ENCODE results near the gene PPM1D. TPM values are rescaled to one million over a fixed set of nuclear protein-coding genes. Genes with fewer than 3 reads are reported as not detected.
"Not testable (repeated sequence)": the region's sequence is repeated elsewhere in the genome, so short reads cannot be mapped to it uniquely, and the experiment has no call there.

The PPM1D gene
- total RNA-seq, 1 donor = 15.6 TPM

GRCh38 chr17:60585887-60586286 is 14.1 kb upstream of the PPM1D start:
- H3K27me3 ChIP-seq (ENCODE audit: insufficient read depth, low read length) = peaks cover 2% of the 10 kb centered on the region
- no peaks in the 10 kb centered on the region for H4K20me1 ChIP-seq (ENCODE audit: insufficient read depth, low read length)
- H3K27ac ChIP-seq (ENCODE audit: low read depth, low read length) = no peak overlapping the region
- no peak for DNase-seq (ENCODE audit: insufficient read length, low spot score, missing footprints)
- no peaks in the 10 kb centered on the region for H3K36me3 ChIP-seq (ENCODE audit: insufficient read depth, low read length)
- no peak overlapping the region for H2AFZ ChIP-seq (ENCODE audit: low read length)
- H3K4me2 ChIP-seq (ENCODE audit: insufficient read depth, low read length) = no peak overlapping the region
- H3K9me3 ChIP-seq (ENCODE audit: low read depth, low read length) = no peaks in the 10 kb centered on the region
- no peak for TF ChIP-seq CTCF (IDR thresholded peaks at IDR 0.05; ENCODE audit: extremely low read depth, low read depth, low read length)
- H3K79me2 ChIP-seq (ENCODE audit: insufficient read depth, low read length) = no peaks in the 10 kb centered on the region
- H3K4me3 ChIP-seq (ENCODE audit: insufficient read depth, low read length) = no peak overlapping the region
- no peaks in the 10 kb centered on the region for H3K4me1 ChIP-seq (ENCODE audit: insufficient read depth, low read length)

- DNase-seq (ENCODE audit: insufficient read length, low spot score, missing footprints) = no peak
- Histone ChIP-seq H3K4me2 (ENCODE audit: insufficient read depth, low read length) (no peak overlapping the region), H3K36me3 (ENCODE audit: insufficient read depth, low read length) (no peaks in the 10 kb centered on the region), H3K27ac (ENCODE audit: low read depth, low read length) (no peak overlapping the region), H3K4me1 (ENCODE audit: insufficient read depth, low read length) (no peaks in the 10 kb centered on the region), H4K20me1 (ENCODE audit: insufficient read depth, low read length) (no peaks in the 10 kb centered on the region), H3K79me2 (ENCODE audit: insufficient read depth, low read length) (no peaks in the 10 kb centered on the region), H3K27me3 (ENCODE audit: insufficient read depth, low read length) (peaks cover 2% of the 10 kb centered on the region), H3K4me3 (ENCODE audit: insufficient read depth, low read length) (no peak overlapping the region), H3K9me3 (ENCODE audit: low read depth, low read length) (no peaks in the 10 kb centered on the region), H2AFZ (ENCODE audit: low read length) (no peak overlapping the region)
- TF ChIP-seq CTCF (IDR thresholded peaks at IDR 0.05; ENCODE audit: extremely low read depth, low read depth, low read length) = peak; percentile 38
Observed at GRCh38 chr17:60586288-60586974, 13.6 kb upstream of the PPM1D start.

GRCh38 chr17:60590070-60590469 is 9.9 kb upstream of the PPM1D start:
- H4K20me1 ChIP-seq (ENCODE audit: insufficient read depth, low read length) = no peaks in the 10 kb centered on the region
- no peaks in the 10 kb centered on the region for H3K9me3 ChIP-seq (ENCODE audit: low read depth, low read length)
- no peak for DNase-seq (ENCODE audit: insufficient read length, low spot score, missing footprints)
- no peak overlapping the region for H3K4me2 ChIP-seq (ENCODE audit: insufficient read depth, low read length)
- H3K79me2 ChIP-seq (ENCODE audit: insufficient read depth, low read length) = no peaks in the 10 kb centered on the region
- no peak for TF ChIP-seq CTCF (IDR thresholded peaks at IDR 0.05; ENCODE audit: extremely low read depth, low read depth, low read length)
- no peak overlapping the region for H3K27ac ChIP-seq (ENCODE audit: low read depth, low read length)
- no peak overlapping the region for H2AFZ ChIP-seq (ENCODE audit: low read length)
- no peaks in the 10 kb centered on the region for H3K36me3 ChIP-seq (ENCODE audit: insufficient read depth, low read length)
- no peaks in the 10 kb centered on the region for H3K4me1 ChIP-seq (ENCODE audit: insufficient read depth, low read length)
- no peak overlapping the region for H3K4me3 ChIP-seq (ENCODE audit: insufficient read depth, low read length)
- peaks cover 2% of the 10 kb centered on the region for H3K27me3 ChIP-seq (ENCODE audit: insufficient read depth, low read length)

GRCh38 chr17:60592750-60593149 is 7.2 kb upstream of the PPM1D start:
- H3K27ac ChIP-seq (ENCODE audit: low read depth, low read length) = no peak overlapping the region
- H2AFZ ChIP-seq (ENCODE audit: low read length) = no peak overlapping the region
- H3K79me2 ChIP-seq (ENCODE audit: insufficient read depth, low read length) = no peaks in the 10 kb centered on the region
- H3K4me3 ChIP-seq (ENCODE audit: insufficient read depth, low read length) = no peak overlapping the region
- no peak overlapping the region for H3K4me2 ChIP-seq (ENCODE audit: insufficient read depth, low read length)
- H3K36me3 ChIP-seq (ENCODE audit: insufficient read depth, low read length) = no peaks in the 10 kb centered on the region
- H3K9me3 ChIP-seq (ENCODE audit: low read depth, low read length) = no peaks in the 10 kb centered on the region
- no peaks in the 10 kb centered on the region for H3K4me1 ChIP-seq (ENCODE audit: insufficient read depth, low read length)
- no peaks in the 10 kb centered on the region for H4K20me1 ChIP-seq (ENCODE audit: insufficient read depth, low read length)
- DNase-seq (ENCODE audit: insufficient read length, low spot score, missing footprints) = no peak
- TF ChIP-seq CTCF (IDR thresholded peaks at IDR 0.05; ENCODE audit: extremely low read depth, low read depth, low read length) = no peak
- peaks cover under 1% of the 10 kb centered on the region for H3K27me3 ChIP-seq (ENCODE audit: insufficient read depth, low read length)

GRCh38 chr17:60593441-60594036 is 6.5 kb upstream of the PPM1D start:
- H2AFZ ChIP-seq (ENCODE audit: low read length); H3K4me1 ChIP-seq (ENCODE audit: insufficient read depth, low read length); DNase-seq (ENCODE audit: insufficient read length, low spot score, missing footprints); H3K27me3 ChIP-seq (ENCODE audit: insufficient read depth, low read length); H3K4me2 ChIP-seq (ENCODE audit: insufficient read depth, low read length); H3K4me3 ChIP-seq (ENCODE audit: insufficient read depth, low read length); H3K27ac ChIP-seq (ENCODE audit: low read depth, low read length); H3K79me2 ChIP-seq (ENCODE audit: insufficient read depth, low read length); H3K36me3 ChIP-seq (ENCODE audit: insufficient read depth, low read length); H4K20me1 ChIP-seq (ENCODE audit: insufficient read depth, low read length); H3K9me3 ChIP-seq (ENCODE audit: low read depth, low read length): not testable (repeated sequence)

GRCh38 chr17:60594170-60594569 is 5.8 kb upstream of the PPM1D start:
- not testable (repeated sequence) for H3K4me2 ChIP-seq (ENCODE audit: insufficient read depth, low read length); H2AFZ ChIP-seq (ENCODE audit: low read length); H3K9me3 ChIP-seq (ENCODE audit: low read depth, low read length); H4K20me1 ChIP-seq (ENCODE audit: insufficient read depth, low read length); H3K27me3 ChIP-seq (ENCODE audit: insufficient read depth, low read length); H3K27ac ChIP-seq (ENCODE audit: low read depth, low read length); H3K36me3 ChIP-seq (ENCODE audit: insufficient read depth, low read length); H3K79me2 ChIP-seq (ENCODE audit: insufficient read depth, low read length); H3K4me1 ChIP-seq (ENCODE audit: insufficient read depth, low read length); DNase-seq (ENCODE audit: insufficient read length, low spot score, missing footprints); H3K4me3 ChIP-seq (ENCODE audit: insufficient read depth, low read length)

All from osteoblast (primary cell).